Activated CD4-positive, alpha-beta T cell treated with anti-CD3 and anti-CD28 coated beads for 4 hours (primary cell): ENCODE data around the gene CRB2.

Experiments used
- DNase-seq, 2 donors: peaks; one replicate each; pipeline ENCODE4 v3.0.0-alpha.2; 2020

The CRB2 gene

GRCh38 chr9:123349033-123349432 lies 7.0 kb upstream of the CRB2 start:
- DNase-seq = no peak

GRCh38 chr9:123349691-123350480 lies 6.1 kb upstream of the CRB2 start:
- DNase-seq = peak; percentile 61 to 79

DNA sequence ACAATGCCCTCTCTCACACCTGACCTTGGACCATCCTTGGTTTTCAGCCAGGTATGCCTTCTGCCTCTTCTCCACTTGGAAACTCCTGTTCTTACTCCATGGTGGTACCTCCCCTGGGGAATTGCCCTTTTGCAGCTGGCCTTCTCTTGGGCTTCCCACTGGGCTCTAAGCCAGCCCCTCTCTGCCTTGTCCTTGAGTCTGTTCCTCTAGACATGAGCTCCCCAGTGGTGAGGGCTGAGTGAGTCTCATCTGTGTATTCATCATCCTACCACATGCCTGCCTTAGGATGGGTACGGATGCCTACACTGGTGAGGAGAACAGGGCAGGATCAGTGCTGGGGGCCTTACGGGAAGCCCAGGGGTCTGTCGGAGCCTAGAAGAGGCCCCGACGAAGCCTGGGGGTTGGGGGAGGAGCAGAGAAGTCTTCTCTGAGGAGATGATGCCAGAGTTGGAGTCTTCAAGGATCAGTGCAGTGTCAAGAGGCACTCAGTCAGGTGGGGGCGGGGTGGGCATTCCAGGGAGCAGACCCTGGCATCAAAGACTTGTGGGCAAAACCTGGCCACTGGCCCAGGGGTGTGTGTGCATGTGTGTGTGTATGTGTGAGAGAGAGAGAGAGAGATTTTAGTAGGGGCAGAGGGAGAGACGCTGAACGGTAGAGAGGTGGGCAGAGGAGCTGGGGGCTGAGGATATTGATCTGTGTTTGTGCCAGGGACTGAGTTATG lies 5.2 kb upstream of the CRB2 start:
- no peak for DNase-seq

DNA sequence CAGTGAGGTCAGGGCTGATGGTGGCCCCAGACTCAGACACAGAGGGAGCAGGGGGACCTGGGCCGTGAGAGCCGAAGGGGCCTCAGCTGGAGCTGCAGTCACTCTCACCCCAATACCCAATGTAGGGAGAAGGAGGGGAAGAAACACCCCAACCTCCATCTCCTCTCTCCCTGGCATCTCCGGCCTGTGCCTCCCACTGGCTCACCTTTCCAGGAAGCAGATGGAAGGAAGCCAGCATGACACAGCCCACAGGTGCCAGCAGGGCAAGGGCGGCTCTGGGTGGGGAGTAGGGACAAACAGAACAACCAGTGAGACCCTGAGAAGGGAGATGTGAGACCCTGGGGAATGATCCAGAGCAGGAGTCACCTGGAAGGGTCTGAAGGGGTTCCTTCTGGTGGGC lies 3.0 kb upstream of the CRB2 start:
- no peak for DNase-seq

DNA sequence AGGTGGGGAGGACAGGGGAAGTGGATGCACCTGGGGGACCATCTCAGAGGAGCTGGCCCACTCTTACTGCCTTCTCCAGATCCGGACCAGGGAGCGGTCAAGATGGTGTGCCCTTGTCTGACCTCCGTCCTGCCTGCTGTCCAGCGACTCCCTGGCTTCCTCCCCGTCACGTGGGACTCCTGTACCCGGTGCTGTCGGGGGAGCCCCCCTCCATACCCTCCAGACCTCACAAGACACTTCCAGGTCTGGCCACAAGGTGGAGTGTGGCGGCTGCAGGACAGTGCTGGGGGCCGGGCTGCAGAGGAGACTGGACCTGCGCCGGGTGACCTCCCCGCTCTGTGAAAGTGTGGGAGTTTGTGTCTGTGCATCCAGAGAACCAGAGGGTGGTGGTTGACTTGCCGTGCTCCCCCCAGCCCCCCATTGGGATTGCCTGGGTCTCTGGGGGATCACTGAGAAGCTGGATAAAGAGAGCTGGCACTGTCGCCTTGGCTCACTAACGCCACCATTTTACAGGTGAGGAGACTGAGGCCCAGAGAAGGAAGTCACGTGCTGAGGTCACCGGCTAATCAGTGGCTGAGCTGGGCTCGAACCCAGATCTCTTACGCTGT lies 1.9 kb upstream of the CRB2 start:
- DNase-seq = peak; percentile 30 to 42

DNA sequence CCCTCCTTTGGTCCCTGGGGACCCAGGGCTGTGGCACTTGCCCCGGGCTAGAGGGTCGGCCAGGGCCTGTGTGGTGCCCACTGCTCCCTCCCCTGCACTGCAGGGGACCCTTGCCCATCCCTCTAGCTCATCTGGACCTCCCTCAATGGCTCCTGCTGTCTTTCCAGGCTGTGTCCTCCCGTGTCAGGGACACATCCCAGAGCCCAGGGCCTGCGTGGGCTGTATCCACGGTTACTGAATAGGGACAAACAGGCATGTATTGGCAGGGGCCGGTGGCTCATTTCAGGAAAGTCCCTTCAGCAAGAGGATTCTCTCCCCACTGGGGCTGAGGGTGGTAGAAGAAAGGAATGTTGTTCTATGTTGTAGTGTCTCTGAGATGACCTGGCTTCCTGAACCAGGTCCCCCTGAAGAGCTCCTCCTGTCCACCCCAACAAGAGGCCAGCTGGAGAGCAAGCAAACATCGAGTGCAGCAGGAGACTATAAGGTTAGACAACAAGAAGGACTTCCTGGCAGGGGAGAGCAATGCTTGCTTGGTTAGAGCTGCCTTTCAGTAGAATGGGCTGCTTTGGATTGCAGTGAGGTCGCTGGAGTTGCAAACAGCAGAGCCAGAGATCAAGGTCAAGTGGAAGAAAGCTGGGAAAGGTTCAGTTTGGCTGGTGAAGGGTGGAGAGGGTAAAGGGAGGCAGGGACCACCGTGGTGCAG lies 1.0 kb upstream of the CRB2 start:
- DNase-seq = no peak

GRCh38 chr9:123356851-123357742 lies 1.1 kb downstream of the CRB2 start:
- DNase-seq = no peak

DNA sequence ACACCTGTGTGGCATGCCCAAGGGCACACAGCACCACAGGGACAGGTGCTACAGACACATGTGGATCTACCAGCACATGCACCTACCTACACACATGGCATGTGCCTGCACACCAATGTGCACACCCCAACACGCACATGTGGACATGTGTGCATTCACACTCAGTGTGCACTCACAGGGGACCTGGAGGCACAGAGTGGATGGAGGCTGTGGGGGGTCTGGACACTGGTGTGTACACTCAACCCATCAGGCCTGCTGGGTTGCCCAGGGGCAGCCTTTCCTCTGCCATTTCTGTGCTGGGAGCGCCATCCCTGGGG lies 1.7 kb downstream of the CRB2 start:
- DNase-seq = no peak

DNA sequence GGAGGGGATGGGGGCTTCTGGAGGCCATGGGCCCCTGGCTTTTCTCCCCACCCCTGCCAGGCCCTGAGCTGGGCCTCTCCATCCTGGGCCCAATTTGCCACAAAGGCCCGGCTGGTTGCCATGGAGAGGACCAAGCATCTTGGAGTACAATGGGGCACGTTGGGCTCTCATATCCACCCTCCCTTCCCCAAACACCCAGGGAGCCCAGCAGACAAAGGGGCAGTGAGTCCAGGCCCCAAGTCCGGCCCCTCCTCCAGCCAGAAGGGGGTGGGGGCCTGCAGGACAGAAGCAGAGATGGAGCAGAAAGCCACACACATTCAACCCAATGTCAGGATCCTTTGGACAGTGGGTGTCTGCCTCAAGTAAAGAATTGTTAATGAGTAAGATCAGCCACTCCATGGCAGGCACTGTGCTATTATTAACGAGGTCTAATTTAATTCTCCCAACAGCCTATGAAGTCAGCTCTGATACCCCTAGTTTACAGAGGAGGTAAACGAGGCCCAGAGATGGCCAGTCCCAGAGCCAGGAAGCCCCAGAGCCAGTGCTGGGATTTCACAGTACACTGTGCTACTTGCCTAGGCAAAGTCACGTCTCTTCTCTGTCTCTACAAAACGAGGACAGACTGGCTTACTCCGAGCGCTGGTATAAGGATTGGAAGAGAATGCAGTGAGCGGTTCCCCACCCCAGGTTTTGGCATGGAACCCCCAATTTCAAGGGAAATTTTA lies 2.3 kb downstream of the CRB2 start:
- no peak for DNase-seq

DNA sequence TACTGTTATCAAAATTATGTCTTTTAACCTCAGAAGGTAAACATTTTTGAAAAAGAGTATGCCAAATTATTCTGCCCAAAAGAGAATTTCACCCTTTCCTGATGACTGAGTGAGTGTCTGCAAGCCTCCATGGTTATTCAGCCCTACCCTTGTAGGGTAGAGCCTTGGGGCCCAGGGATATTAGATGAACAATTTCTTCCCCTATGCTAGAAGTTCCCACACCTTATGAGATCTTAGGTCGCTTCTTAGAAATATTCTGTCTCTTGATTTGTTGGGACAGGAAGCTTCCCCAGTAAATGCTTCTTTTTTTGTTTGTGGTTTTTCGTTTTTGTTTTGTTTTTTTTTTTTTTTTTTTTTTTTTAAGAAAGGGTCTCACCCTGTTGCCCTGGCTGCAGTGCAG lies 3.1 kb downstream of the CRB2 start:
- no peak for DNase-seq

GRCh38 chr9:123359546-123359945 lies 3.5 kb downstream of the CRB2 start:
- no peak for DNase-seq

- DNase-seq = peak in 1 of 2 donors; percentile 20
Measured at GRCh38 chr9:123360161-123361085, 4.4 kb downstream of the CRB2 start.

GRCh38 chr9:123361086-123361730 lies 5.2 kb downstream of the CRB2 start:
- DNase-seq = no peak

DNA sequence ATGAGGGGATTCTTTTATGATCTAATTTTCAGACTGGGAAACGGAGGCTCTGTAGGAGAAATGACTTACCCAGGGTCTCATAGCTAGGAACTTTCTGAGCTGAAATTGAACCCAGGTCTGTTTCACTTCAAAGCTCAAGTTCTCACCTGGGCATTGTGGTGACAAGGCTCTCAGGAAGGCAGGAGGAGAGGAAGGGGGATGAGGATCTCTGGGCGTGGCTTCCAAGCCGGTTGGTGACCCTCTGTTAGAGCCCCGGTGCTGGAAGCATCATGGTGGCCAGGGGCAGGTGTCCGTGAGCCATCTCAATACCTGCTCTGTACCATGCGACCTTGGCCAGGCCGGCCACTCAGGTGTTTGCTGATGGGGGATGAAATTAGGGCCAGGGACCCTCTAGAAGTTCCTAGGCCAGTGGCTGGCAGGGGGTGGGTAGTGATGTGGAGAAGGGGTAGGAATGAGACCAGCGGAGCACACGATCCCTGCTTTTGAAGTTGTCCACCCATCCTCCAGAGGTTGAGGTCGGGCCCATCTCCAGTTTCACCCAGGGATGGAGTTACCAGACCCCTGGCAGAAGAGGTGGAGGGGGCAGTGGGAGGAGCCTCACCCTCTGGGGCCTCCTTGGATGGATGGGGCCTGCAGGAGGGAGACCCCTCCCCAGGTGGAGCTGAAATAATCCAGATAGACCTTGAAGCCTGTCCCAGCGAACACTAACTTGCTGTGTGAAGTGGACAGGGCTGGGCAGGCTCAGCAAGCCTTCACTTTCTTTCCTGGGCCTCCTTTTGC lies 5.9 kb downstream of the CRB2 start:
- no peak for DNase-seq

DNA sequence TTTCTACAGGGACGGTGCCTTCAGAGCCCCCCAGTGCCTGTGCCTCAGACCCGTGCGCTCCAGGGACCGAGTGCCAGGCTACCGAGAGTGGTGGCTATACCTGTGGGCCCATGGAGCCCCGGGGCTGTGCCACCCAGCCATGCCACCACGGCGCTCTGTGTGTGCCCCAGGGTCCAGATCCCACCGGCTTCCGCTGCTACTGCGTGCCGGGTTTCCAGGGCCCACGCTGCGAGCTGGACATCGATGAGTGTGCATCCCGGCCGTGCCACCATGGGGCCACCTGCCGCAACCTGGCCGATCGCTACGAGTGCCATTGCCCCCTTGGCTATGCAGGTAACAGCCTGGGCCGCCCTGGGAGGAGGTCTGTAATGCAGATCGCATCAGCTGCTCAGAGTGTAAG lies 6.9 kb downstream of the CRB2 start:
- DNase-seq = no peak

GRCh38 chr9:123364241-123364824 lies 8.3 kb downstream of the CRB2 start:
- no peak for DNase-seq

DNA sequence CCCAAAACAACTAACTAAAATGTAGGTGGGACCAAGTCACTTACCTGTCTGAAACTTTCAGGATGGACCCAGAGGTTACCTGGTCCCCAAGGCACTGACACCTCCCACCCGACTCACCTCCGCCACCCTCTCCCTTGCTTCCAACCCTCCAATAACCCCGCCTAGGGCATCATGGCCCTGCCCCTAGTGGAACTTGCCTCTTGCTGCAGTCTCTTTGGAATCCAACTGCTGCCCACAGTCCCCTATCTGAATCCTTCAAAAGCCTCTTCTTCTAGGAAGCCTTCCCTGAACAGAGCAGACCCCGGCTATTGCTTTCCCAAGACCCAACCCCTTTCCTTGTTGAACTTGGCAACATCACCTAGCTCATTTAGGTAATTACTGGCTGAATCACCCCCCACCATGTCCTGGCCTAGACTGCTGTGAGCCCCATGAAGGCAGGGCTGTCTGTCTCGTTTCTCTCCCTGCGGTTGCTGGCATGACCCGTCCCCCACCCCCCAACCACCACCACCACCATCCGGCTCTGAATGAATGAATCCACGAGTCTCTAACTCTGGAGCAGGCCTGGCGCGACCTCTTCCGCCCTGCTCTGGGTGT lies 9.4 kb downstream of the CRB2 start:
- DNase-seq = no peak

DNA sequence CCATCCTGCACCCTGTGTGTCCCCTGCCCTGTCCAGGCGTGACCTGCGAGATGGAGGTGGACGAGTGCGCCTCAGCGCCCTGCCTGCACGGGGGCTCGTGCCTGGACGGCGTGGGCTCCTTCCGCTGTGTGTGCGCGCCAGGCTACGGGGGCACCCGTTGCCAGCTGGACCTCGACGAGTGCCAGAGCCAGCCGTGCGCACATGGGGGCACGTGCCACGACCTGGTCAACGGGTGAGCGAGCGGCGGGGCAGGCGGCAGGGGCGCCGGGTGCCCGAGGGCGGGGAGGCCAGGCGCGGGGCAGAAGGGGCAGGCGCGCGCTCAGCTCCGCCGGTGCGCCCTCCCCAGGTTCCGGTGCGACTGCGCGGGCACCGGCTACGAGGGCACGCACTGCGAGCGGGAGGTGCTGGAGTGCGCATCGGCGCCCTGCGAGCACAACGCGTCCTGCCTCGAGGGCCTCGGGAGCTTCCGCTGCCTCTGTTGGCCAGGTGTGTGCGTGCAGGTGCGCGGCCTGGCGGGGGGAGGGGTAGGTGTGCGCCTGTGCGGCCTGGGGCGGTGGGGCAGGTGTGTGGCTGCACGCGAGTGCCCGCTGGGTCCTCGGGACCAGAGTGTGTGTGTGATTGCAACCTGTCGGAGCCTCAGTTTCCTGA lies 10.0 kb downstream of the CRB2 start:
- DNase-seq = no peak
